Adrenal gland (tissue), 5 donors: Measurements from ENCODE around the gene PRKCA.

Source experiments
- POLR2A ChIP-seq, 2 donors: fragments of 450-650 bp; IDR thresholded peaks; one replicate each; pipeline ENCODE4 v1.6.1; 2017; ENCODE audit warnings: antibody characterized with exemption in 2 of 2, mild to moderate bottlenecking in 2 of 2, moderate library complexity in 1 of 2
- TF ChIP-seq, protein P1 (sequence below), 6 experiments: fragments of 450-650 bp in 4 of 6; fragments of 200-600 bp in 2 of 6; sonication (generic) in 1 of 6; IDR thresholded peaks; 1 replicate in 5 of 6; 2 replicates in 1 of 6; pipeline versions ENCODE4 v1.5.1 to v1.8.0; 2016 to 2021; ENCODE audit warnings: antibody characterized with exemption in 6 of 6, mild to moderate bottlenecking in 2 of 6, moderate library complexity in 1 of 6
- donor health status: DM: no; HTN: no; CAD: no.

DNA sequence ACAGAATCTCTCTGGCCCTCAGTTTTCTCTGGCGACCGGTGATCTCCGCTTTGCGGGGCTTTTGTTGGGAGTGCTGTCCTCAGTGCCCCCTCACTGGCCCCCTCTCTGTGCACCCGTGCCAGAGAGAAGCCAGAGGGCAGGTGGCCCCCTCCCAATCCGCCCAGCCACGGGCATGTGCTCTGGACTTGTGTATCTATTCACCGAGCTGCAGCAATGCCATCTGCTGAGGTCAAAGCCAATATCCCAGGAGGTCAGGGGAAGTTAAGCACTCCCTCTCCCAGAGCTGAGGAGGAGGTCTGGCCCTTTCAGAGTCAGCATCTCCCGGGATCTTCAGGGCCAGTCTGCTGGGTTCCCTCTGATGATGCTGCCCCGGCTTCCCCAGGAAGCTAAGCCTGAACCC, 537.6 kb downstream of the PRKCA start:
- TF ChIP-seq, protein P1, sequence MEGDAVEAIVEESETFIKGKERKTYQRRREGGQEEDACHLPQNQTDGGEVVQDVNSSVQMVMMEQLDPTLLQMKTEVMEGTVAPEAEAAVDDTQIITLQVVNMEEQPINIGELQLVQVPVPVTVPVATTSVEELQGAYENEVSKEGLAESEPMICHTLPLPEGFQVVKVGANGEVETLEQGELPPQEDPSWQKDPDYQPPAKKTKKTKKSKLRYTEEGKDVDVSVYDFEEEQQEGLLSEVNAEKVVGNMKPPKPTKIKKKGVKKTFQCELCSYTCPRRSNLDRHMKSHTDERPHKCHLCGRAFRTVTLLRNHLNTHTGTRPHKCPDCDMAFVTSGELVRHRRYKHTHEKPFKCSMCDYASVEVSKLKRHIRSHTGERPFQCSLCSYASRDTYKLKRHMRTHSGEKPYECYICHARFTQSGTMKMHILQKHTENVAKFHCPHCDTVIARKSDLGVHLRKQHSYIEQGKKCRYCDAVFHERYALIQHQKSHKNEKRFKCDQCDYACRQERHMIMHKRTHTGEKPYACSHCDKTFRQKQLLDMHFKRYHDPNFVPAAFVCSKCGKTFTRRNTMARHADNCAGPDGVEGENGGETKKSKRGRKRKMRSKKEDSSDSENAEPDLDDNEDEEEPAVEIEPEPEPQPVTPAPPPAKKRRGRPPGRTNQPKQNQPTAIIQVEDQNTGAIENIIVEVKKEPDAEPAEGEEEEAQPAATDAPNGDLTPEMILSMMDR (IDR thresholded peaks at IDR 0.05): no peak
- TF ChIP-seq POLR2A (IDR thresholded peaks at IDR 0.05): no peak
